GM21367 (cell line): ENCODE results near the gene SMPD4.
"Not testable (repeated sequence)": the region's sequence is repeated elsewhere in the genome, so short reads cannot be mapped to it uniquely, and the experiment has no call there.

ENCODE experiments used
- ATAC-seq: cut with Tn5 transposase; IDR thresholded peaks from one replicate; pipeline ENCODE4 v1.9.1; 2021; ENCODE audit not compliant: unreplicated experiment

Gene SMPD4

GRCh38 chr2:130181325-130181879 lies at the start of gene SMPD4:
Gene SMPD4, minus strand, starts transcription at chr2:130181602. Its CDS starts 5,010 bp downstream, at chr2:130176592.
- peak; percentile 54 for ATAC-seq

GRCh38 chr2:130230907-130231306 lies 49.5 kb upstream of the SMPD4 start:
- not testable (repeated sequence) for ATAC-seq

- not testable (repeated sequence) for ATAC-seq
These were observed 49.0 kb upstream of the SMPD4 start for GRCh38 chr2:130230376-130230775.

- not testable (repeated sequence) for ATAC-seq
These were observed 47.7 kb upstream of the SMPD4 start for GRCh38 chr2:130229161-130229510.

- ATAC-seq: not testable (repeated sequence)
These were observed 47.2 kb upstream of the SMPD4 start for GRCh38 chr2:130228467-130229160.

- not testable (repeated sequence) for ATAC-seq
These were observed 46.6 kb upstream of the SMPD4 start for GRCh38 chr2:130228005-130228404.

- ATAC-seq: peak; percentile 80
These were observed 41.1 kb upstream of the SMPD4 start for GRCh38 chr2:130222523-130222922.

GRCh38 chr2:130220505-130220904 lies 39.1 kb upstream of the SMPD4 start:
- ATAC-seq: not testable (repeated sequence)

- not testable (repeated sequence) for ATAC-seq
These were observed 37.7 kb upstream of the SMPD4 start for GRCh38 chr2:130219147-130219546.

- ATAC-seq: not testable (repeated sequence)
These were observed 25.6 kb upstream of the SMPD4 start for GRCh38 chr2:130207051-130207450.

GRCh38 chr2:130203150-130203549 lies 21.7 kb upstream of the SMPD4 start:
- not testable (repeated sequence) for ATAC-seq

- ATAC-seq: not testable (repeated sequence)
These were observed 21.1 kb upstream of the SMPD4 start for GRCh38 chr2:130202518-130202917.

- no peak for ATAC-seq
These were observed 16.9 kb upstream of the SMPD4 start, which contains the start of gene TUBA3E for GRCh38 chr2:130198343-130198742. Gene TUBA3E, minus strand, starts transcription at chr2:130198439. Its CDS starts 79 bp downstream, at chr2:130198360.

- ATAC-seq: not testable (repeated sequence)
These were observed 14.7 kb upstream of the SMPD4 start for GRCh38 chr2:130196052-130196451.

- ATAC-seq: not testable (repeated sequence)
These were observed 13.8 kb upstream of the SMPD4 start for GRCh38 chr2:130195089-130195635.

- ATAC-seq: not testable (repeated sequence)
These were observed 12.4 kb upstream of the SMPD4 start for GRCh38 chr2:130193824-130194223.

- ATAC-seq: not testable (repeated sequence)
These were observed 11.0 kb upstream of the SMPD4 start for GRCh38 chr2:130192451-130192850.

- ATAC-seq: not testable (repeated sequence)
These were observed 9.9 kb upstream of the SMPD4 start for GRCh38 chr2:130191319-130191718.

- no peak for ATAC-seq
These were observed 8.8 kb upstream of the SMPD4 start for GRCh38 chr2:130190237-130190636.

- not testable (repeated sequence) for ATAC-seq
These were observed 7.6 kb upstream of the SMPD4 start for GRCh38 chr2:130188958-130189357.

- ATAC-seq: not testable (repeated sequence)
These were observed 6.7 kb upstream of the SMPD4 start for GRCh38 chr2:130187859-130188792.
